GM12892 (cell line): ENCODE results near the gene SLC25A3.

Experiments
- POLR2A ChIP-seq: IDR thresholded peaks from 2 replicates; pipeline ENCODE4 v1.6.1; 2011; ENCODE audit warnings: low read depth, low read length, control low read depth
- POLR2AphosphoS5 ChIP-seq: IDR thresholded peaks from 2 replicates; pipeline ENCODE4 v1.6.1; 2011; ENCODE audit warnings: low read depth, low read length, control low read depth

DNA sequence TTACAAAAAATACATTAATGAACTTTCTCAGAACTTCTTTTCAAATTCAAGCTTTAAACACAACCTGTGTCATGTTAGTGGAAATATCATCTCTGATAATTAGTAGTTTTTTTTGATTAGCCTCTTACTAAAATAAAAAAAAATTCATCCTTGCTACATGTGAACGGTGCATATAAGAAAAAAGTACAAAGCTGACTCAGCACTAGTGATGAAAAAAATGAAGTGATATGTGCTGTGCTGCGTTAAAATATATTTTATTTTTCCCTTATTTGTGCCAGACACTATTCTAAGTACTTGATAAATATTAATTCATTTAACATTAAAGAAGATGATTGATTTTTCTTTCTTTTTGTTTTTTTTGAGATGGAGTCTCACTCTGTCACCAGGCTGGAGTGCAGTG is 43.6 kb downstream of the SLC25A3 start:
- no peak for TF ChIP-seq POLR2AphosphoS5
- no peak for TF ChIP-seq POLR2A
